Coronary artery (tissue), 2 donors: ENCODE results near the gene RB1.

Experiments
- DNase-seq: peaks from one replicate; pipeline ENCODE4 v3.0.0-alpha.2; 2017; ENCODE audit warnings: low spot score
- H3K27ac ChIP-seq, 2 donors: fragments of 200-600 bp; sonication (generic); one replicate each; pipeline ENCODE4 v1.5.1; 2016 to 2019
- H3K4me3 ChIP-seq: fragments of 200-600 bp; sonication (generic); 2 replicates; pipeline ENCODE4 v1.5.1; 2016; ENCODE audit warnings: mild to moderate bottlenecking, moderate library complexity
- TF ChIP-seq, protein P1 (sequence below): fragments of 200-600 bp; sonication (generic); IDR thresholded peaks from one replicate; pipeline ENCODE4 v1.5.1; 2019; ENCODE audit warnings: antibody characterized with exemption

RB1 gene

DNA sequence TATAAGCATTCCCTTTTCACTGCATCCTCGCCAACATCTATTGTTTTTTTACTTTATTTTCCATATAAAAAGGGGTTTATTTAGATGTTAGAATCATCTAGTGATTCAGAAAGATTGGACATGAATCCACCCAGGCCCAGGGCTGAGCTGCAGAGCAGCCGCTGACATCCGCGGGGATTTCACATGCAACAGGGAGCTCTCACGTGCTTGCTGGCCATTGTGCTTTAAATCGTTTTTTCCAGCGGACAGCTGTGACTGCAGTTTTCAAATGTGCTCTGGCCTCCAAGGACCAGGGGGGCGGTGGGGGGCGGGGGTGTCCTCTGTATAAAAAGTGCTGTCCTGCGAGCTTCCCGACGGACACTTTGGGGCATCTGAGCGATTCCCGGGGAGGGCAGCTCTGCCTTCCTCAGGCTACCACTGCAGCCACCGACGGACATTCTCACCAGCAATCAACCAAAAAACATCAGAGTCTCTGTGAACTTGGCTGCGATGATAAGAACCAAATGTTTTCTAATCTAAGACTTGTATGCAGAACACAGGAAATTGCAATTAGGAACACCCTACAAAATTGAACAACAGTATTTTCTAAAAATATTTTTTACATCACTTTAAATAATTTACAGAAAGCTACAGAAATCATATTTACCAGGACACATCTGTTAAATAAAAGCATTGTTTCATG is 12.6 kb downstream of the RB1 start:
- H3K4me3 ChIP-seq: no peak overlapping the region
- H3K27ac ChIP-seq: no peak overlapping the region
- no peak for DNase-seq
- TF ChIP-seq, protein P1, sequence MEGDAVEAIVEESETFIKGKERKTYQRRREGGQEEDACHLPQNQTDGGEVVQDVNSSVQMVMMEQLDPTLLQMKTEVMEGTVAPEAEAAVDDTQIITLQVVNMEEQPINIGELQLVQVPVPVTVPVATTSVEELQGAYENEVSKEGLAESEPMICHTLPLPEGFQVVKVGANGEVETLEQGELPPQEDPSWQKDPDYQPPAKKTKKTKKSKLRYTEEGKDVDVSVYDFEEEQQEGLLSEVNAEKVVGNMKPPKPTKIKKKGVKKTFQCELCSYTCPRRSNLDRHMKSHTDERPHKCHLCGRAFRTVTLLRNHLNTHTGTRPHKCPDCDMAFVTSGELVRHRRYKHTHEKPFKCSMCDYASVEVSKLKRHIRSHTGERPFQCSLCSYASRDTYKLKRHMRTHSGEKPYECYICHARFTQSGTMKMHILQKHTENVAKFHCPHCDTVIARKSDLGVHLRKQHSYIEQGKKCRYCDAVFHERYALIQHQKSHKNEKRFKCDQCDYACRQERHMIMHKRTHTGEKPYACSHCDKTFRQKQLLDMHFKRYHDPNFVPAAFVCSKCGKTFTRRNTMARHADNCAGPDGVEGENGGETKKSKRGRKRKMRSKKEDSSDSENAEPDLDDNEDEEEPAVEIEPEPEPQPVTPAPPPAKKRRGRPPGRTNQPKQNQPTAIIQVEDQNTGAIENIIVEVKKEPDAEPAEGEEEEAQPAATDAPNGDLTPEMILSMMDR: no peak

- no peak for DNase-seq
- TF ChIP-seq, protein P1: no peak
- Histone ChIP-seq H3K4me3 (no peak overlapping the region), H3K27ac (no peak overlapping the region)
These were observed 13.4 kb downstream of the RB1 start for GRCh38 chr13:48316826-48317510.

GRCh38 chr13:48317511-48318376 is 14.2 kb downstream of the RB1 start:
- Histone ChIP-seq H3K4me3 (peak overlapping the region; percentile 38), H3K27ac (no peak overlapping the region)
- TF ChIP-seq, protein P1: no peak
- no peak for DNase-seq

- DNase-seq: no peak
- no peak overlapping the region for H3K27ac ChIP-seq
- H3K4me3 ChIP-seq: peak overlapping the region; percentile 38
- TF ChIP-seq, protein P1: no peak
These were observed 14.8 kb downstream of the RB1 start for GRCh38 chr13:48318377-48318811.

GRCh38 chr13:48318821-48319511 is 15.4 kb downstream of the RB1 start:
- no peak for DNase-seq
- peak overlapping the region; percentile 38 for H3K4me3 ChIP-seq
- TF ChIP-seq, protein P1: no peak
- H3K27ac ChIP-seq: no peak overlapping the region

- DNase-seq: no peak
- TF ChIP-seq, protein P1: no peak
- no peak overlapping the region for H3K27ac ChIP-seq
- no peak overlapping the region for H3K4me3 ChIP-seq
These were observed 16.2 kb downstream of the RB1 start for GRCh38 chr13:48319531-48320398.
